ENCODE data around the gene CUBN.

Gene CUBN

GRCh38 chr10:16993186-16993585 lies 136.4 kb downstream of the CUBN start:
- no peak for TF ChIP-seq CTCF (conservative IDR thresholded peaks at IDR 0.05; ENCODE audit: low read depth, low read length)
- DNase-seq (ENCODE audit: low read depth), result no peak
- no peak overlapping the region for H3K4me3 ChIP-seq (ENCODE audit: low read length)

- no peak for DNase-seq (ENCODE audit: low read depth)
- no peak for TF ChIP-seq CTCF (conservative IDR thresholded peaks at IDR 0.05; ENCODE audit: low read depth, low read length)
- no peak overlapping the region for H3K4me3 ChIP-seq (ENCODE audit: low read length)
Observed at GRCh38 chr10:16992611-16993119, 136.9 kb downstream of the CUBN start.

- no peak for TF ChIP-seq CTCF (conservative IDR thresholded peaks at IDR 0.05; ENCODE audit: low read depth, low read length)
- DNase-seq (ENCODE audit: low read depth), result no peak
- H3K4me3 ChIP-seq (ENCODE audit: low read length), result no peak overlapping the region
Observed at GRCh38 chr10:16991011-16991410, 138.6 kb downstream of the CUBN start.

GRCh38 chr10:16989826-16990293 lies 139.8 kb downstream of the CUBN start:
- H3K4me3 ChIP-seq (ENCODE audit: low read length), result no peak overlapping the region

GRCh38 chr10:16988900-16989299 lies 140.7 kb downstream of the CUBN start:
- no peak for TF ChIP-seq CTCF (conservative IDR thresholded peaks at IDR 0.05; ENCODE audit: low read depth, low read length)
- H3K4me3 ChIP-seq (ENCODE audit: low read length), result no peak overlapping the region
- DNase-seq (ENCODE audit: low read depth), result no peak

More at GRCh38 chr10:16989826-16990293, 139.8 kb downstream of the CUBN start:
- peak; percentile 89 for DNase-seq (ENCODE audit: low read depth)
- TF ChIP-seq CTCF (conservative IDR thresholded peaks at IDR 0.05; ENCODE audit: low read depth, low read length), result peak; percentile 49

- TF ChIP-seq CTCF (conservative IDR thresholded peaks at IDR 0.05; ENCODE audit: low read depth, low read length), result no peak
- no peak overlapping the region for H3K4me3 ChIP-seq (ENCODE audit: low read length)
- DNase-seq (ENCODE audit: low read depth), result no peak
Observed at GRCh38 chr10:16987976-16988610, 141.5 kb downstream of the CUBN start.

GRCh38 chr10:16987206-16987621 lies 142.4 kb downstream of the CUBN start:
- H3K4me3 ChIP-seq (ENCODE audit: low read length), result no peak overlapping the region
- no peak for TF ChIP-seq CTCF (conservative IDR thresholded peaks at IDR 0.05; ENCODE audit: low read depth, low read length)
- peak; percentile 93 for DNase-seq (ENCODE audit: low read depth)

All from retinal pigment epithelial cell (primary cell).